Measurements from ENCODE around the gene TBC1D25. TPM values are rescaled to one million over a fixed set of nuclear protein-coding genes. Genes with fewer than 3 reads are reported as not detected.

The TBC1D25 gene
- total and polyA plus RNA-seq, 2 experiments from 2014 or later: 1.9 to 4.5 TPM

DNA sequence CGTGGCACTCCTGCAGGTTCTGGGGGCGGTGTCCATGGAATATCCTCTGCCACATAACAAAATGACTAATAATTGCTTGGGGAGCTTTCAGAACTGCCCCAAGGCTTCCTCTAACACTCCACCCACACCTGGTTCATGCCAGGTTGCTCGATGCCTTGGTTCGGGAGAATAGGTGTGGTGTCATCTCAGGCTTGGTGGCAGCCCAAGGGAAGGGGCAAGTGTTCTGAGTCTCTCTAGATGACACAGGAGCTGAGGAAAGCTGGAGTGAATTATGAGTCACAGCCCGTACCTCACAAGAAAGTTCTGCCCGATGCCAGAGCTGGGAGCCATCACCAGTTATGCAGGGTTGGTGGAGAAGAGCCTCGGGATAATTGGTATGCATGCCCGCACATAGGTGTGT, 48.9 kb upstream of the TBC1D25 start (continued):
- no peak for TF ChIP-seq ZNF331 (CRISPR knock-in tag; IDR thresholded peaks at IDR 0.05; ENCODE audit: low read depth)

DNA sequence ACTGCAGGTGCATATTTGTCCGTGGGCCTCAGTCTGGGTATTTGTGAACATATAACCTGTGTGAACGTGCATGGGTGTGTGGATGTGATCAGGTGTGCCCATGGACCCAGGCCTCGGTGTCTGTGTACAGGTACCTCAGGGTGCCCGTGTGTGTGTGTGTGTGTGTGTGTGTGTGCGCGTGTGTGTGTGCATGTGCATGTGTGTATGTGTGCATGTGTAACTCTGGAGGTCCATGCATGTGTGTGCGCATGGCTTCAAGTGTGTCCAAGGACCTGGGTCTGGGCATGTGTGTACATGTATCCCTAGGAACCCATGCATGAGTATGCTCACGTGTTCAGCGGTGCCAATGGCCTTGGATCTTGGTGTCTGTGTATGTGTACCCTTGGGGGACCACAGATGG, 47.7 kb upstream of the TBC1D25 start:
- no peak overlapping the region for H3K27ac Mint-ChIP-seq

More for the DNA sequence above, 47.7 kb upstream of the TBC1D25 start:
- H3K4me3 Mint-ChIP-seq: no peak overlapping the region
- ATAC-seq (no peak), DNase-seq (ENCODE audit: low spot score) (no peak)
- H3K4me1 ChIP-seq (ENCODE audit: insufficient read depth): no peaks in the 10 kb centered on the region
- H3K27me3 Mint-ChIP-seq (ENCODE audit: insufficient read depth, low read depth, poor library complexity): no peaks in the 10 kb centered on the region
- no peaks in the 10 kb centered on the region for H3K27me3 ChIP-seq (ENCODE audit: insufficient read depth)
- 0 out of 3 replicates have a peak, but pooled peaks cover 4% of the 10 kb centered on the region for H3K36me3 Mint-ChIP-seq (ENCODE audit: low read depth)
- H3K4me3 ChIP-seq: no peak overlapping the region
- no peak for TF ChIP-seq ZNF331 (CRISPR knock-in tag; IDR thresholded peaks at IDR 0.05; ENCODE audit: low read depth)
- no peak for TF ChIP-seq NANOG (IDR thresholded peaks at IDR 0.05; ENCODE audit: borderline replicate concordance)
- TF ChIP-seq STAT1 (IDR thresholded peaks at IDR 0.05; ENCODE audit: unreplicated experiment): no peak
- TF ChIP-seq, protein P1, sequence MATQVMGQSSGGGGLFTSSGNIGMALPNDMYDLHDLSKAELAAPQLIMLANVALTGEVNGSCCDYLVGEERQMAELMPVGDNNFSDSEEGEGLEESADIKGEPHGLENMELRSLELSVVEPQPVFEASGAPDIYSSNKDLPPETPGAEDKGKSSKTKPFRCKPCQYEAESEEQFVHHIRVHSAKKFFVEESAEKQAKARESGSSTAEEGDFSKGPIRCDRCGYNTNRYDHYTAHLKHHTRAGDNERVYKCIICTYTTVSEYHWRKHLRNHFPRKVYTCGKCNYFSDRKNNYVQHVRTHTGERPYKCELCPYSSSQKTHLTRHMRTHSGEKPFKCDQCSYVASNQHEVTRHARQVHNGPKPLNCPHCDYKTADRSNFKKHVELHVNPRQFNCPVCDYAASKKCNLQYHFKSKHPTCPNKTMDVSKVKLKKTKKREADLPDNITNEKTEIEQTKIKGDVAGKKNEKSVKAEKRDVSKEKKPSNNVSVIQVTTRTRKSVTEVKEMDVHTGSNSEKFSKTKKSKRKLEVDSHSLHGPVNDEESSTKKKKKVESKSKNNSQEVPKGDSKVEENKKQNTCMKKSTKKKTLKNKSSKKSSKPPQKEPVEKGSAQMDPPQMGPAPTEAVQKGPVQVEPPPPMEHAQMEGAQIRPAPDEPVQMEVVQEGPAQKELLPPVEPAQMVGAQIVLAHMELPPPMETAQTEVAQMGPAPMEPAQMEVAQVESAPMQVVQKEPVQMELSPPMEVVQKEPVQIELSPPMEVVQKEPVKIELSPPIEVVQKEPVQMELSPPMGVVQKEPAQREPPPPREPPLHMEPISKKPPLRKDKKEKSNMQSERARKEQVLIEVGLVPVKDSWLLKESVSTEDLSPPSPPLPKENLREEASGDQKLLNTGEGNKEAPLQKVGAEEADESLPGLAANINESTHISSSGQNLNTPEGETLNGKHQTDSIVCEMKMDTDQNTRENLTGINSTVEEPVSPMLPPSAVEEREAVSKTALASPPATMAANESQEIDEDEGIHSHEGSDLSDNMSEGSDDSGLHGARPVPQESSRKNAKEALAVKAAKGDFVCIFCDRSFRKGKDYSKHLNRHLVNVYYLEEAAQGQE (IDR thresholded peaks at IDR 0.05; ENCODE audit: unreplicated experiment): no peak
- no peak for TF ChIP-seq EZH2 (IDR thresholded peaks at IDR 0.05; ENCODE audit: low read depth, unreplicated experiment)
- TF ChIP-seq, protein P2, sequence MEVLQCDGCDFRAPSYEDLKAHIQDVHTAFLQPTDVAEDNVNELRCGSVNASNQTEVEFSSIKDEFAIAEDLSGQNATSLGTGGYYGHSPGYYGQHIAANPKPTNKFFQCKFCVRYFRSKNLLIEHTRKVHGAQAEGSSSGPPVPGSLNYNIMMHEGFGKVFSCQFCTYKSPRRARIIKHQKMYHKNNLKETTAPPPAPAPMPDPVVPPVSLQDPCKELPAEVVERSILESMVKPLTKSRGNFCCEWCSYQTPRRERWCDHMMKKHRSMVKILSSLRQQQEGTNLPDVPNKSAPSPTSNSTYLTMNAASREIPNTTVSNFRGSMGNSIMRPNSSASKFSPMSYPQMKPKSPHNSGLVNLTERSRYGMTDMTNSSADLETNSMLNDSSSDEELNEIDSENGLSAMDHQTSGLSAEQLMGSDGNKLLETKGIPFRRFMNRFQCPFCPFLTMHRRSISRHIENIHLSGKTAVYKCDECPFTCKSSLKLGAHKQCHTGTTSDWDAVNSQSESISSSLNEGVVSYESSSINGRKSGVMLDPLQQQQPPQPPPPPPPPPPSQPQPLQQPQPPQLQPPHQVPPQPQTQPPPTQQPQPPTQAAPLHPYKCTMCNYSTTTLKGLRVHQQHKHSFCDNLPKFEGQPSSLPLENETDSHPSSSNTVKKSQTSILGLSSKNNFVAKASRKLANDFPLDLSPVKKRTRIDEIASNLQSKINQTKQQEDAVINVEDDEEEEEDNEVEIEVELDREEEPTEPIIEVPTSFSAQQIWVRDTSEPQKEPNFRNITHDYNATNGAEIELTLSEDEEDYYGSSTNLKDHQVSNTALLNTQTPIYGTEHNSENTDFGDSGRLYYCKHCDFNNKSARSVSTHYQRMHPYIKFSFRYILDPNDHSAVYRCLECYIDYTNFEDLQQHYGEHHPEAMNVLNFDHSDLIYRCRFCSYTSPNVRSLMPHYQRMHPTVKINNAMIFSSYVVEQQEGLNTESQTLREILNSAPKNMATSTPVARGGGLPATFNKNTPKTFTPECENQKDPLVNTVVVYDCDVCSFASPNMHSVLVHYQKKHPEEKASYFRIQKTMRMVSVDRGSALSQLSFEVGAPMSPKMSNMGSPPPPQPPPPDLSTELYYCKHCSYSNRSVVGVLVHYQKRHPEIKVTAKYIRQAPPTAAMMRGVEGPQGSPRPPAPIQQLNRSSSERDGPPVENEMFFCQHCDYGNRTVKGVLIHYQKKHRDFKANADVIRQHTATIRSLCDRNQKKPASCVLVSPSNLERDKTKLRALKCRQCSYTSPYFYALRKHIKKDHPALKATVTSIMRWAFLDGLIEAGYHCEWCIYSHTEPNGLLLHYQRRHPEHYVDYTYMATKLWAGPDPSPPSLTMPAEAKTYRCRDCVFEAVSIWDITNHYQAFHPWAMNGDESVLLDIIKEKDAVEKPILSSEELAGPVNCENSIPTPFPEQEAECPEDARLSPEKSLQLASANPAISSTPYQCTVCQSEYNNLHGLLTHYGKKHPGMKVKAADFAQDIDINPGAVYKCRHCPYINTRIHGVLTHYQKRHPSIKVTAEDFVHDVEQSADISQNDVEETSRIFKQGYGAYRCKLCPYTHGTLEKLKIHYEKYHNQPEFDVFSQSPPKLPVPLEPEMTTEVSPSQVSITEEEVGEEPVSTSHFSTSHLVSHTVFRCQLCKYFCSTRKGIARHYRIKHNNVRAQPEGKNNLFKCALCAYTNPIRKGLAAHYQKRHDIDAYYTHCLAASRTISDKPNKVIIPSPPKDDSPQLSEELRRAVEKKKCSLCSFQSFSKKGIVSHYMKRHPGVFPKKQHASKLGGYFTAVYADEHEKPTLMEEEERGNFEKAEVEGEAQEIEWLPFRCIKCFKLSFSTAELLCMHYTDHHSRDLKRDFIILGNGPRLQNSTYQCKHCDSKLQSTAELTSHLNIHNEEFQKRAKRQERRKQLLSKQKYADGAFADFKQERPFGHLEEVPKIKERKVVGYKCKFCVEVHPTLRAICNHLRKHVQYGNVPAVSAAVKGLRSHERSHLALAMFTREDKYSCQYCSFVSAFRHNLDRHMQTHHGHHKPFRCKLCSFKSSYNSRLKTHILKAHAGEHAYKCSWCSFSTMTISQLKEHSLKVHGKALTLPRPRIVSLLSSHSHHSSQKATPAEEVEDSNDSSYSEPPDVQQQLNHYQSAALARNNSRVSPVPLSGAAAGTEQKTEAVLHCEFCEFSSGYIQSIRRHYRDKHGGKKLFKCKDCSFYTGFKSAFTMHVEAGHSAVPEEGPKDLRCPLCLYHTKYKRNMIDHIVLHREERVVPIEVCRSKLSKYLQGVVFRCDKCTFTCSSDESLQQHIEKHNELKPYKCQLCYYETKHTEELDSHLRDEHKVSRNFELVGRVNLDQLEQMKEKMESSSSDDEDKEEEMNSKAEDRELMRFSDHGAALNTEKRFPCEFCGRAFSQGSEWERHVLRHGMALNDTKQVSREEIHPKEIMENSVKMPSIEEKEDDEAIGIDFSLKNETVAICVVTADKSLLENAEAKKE (CRISPR knock-in tag; IDR thresholded peaks at IDR 0.05): no peak
- TF ChIP-seq ZNF114 (CRISPR knock-in tag; IDR thresholded peaks at IDR 0.05): no peak
- TF ChIP-seq POLR2AphosphoS5 (IDR thresholded peaks at IDR 0.05; ENCODE audit: low read depth): no peak
- TF ChIP-seq, protein P3, sequence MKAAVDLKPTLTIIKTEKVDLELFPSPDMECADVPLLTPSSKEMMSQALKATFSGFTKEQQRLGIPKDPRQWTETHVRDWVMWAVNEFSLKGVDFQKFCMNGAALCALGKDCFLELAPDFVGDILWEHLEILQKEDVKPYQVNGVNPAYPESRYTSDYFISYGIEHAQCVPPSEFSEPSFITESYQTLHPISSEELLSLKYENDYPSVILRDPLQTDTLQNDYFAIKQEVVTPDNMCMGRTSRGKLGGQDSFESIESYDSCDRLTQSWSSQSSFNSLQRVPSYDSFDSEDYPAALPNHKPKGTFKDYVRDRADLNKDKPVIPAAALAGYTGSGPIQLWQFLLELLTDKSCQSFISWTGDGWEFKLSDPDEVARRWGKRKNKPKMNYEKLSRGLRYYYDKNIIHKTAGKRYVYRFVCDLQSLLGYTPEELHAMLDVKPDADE (IDR thresholded peaks at IDR 0.05): no peak
- TF ChIP-seq, protein P4, sequence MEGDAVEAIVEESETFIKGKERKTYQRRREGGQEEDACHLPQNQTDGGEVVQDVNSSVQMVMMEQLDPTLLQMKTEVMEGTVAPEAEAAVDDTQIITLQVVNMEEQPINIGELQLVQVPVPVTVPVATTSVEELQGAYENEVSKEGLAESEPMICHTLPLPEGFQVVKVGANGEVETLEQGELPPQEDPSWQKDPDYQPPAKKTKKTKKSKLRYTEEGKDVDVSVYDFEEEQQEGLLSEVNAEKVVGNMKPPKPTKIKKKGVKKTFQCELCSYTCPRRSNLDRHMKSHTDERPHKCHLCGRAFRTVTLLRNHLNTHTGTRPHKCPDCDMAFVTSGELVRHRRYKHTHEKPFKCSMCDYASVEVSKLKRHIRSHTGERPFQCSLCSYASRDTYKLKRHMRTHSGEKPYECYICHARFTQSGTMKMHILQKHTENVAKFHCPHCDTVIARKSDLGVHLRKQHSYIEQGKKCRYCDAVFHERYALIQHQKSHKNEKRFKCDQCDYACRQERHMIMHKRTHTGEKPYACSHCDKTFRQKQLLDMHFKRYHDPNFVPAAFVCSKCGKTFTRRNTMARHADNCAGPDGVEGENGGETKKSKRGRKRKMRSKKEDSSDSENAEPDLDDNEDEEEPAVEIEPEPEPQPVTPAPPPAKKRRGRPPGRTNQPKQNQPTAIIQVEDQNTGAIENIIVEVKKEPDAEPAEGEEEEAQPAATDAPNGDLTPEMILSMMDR (conservative IDR thresholded peaks at IDR 0.05; ENCODE audit: low read depth in 2 of 2): no peak
- no peak for TF ChIP-seq EZH2phosphoT487 (IDR thresholded peaks at IDR 0.05; ENCODE audit: unreplicated experiment)
- no peaks in the 10 kb centered on the region for H3K9me2 ChIP-seq (ENCODE audit: insufficient read depth)
- H4K20me1 ChIP-seq (replicated peaks; ENCODE audit: insufficient read depth): no peaks in the 10 kb centered on the region
- no peak overlapping the region for H2AFZ ChIP-seq
- no peaks in the 10 kb centered on the region for H3K36me3 ChIP-seq (ENCODE audit: insufficient read depth)
- no peaks in the 10 kb centered on the region for H3K9me3 Mint-ChIP-seq
- no peak overlapping the region for H3K4me2 ChIP-seq
- H3K79me2 ChIP-seq (replicated peaks; ENCODE audit: insufficient read depth): no peaks in the 10 kb centered on the region
- H3F3A ChIP-seq (replicated peaks; ENCODE audit: low read depth): no peaks in the 10 kb centered on the region
- H3K4me1 Mint-ChIP-seq: no peaks in the 10 kb centered on the region
- no peak overlapping the region for H3K27ac ChIP-seq (ENCODE audit: low read depth)

All from GM23338 (cell line).